K562 (cell line): ENCODE data around the gene DELE1. TPM values are rescaled to one million over a fixed set of nuclear protein-coding genes. Genes with fewer than 3 reads are reported as not detected.
A peak's percentile ranks its signal among the peaks of the same experiment; 100 is the strongest.

ENCODE experiments used
- ATAC-seq: fragments of 200-7000 bp; cut with Tn5 transposase; 3 replicates; pipeline ENCODE4 v1.9.1; 2020; ENCODE audit warnings: moderate library complexity
- BruUV-seq: library from RNA; stranded (reverse); fragments of 400-500 nt; replicated peaks from 2 replicates; lab custom pipeline; 2021; lab: Mats Ljungman, UMichigan
- CTCF ChIA-PET: fragments of 300-600 bp; formaldehyde crosslinking; extraction: SDS; loops from one replicate; lab custom pipeline; 2021; ENCODE audit warnings: low intra/inter-chr PET ratio; lab: Yijun Ruan, JAX
- POLR2A ChIA-PET: fragments of 300-600, 350-650 bp; sonication (Branson Sonifier 250); formaldehyde crosslinking; extraction: SDS; loops from one replicate; lab custom pipeline; 2021; ENCODE audit warnings: antibody characterized with exemption, inconsistent platforms; lab: Yijun Ruan, JAX
- DNase-seq, 4 experiments: peaks; one replicate each; pipeline versions ENCODE4 v3.0.0 to v3.0.0-alpha.2; 2011 to 2018; ENCODE audit warnings: low spot score in 3 of 4, mixed read lengths in 3 of 4; ENCODE audit errors: extremely low read depth in 1 of 4
- FAIRE-seq: peaks from 2 replicates; lab custom pipeline; 2011; peaks lifted over from hg19 to GRCh38; lab: Jason Lieb, UNC
- H2AFZ ChIP-seq: 2 replicates; pipeline ENCODE4 v1.6.0; 2011; ENCODE audit warnings: low read depth, low read length, control low read depth, inconsistent platforms
- H3K27ac ChIP-seq: fragments of 200-600 bp; 3 replicates; pipeline ENCODE4 v1.8.0; 2011; ENCODE audit warnings: low read depth, mild to moderate bottlenecking, control low read depth, inconsistent platforms, low read length, moderate library complexity, mixed read lengths; ENCODE audit errors: extremely low read depth
- H3K27me3 ChIP-seq, 2 experiments: fragments of 300-600 bp in 1 of 2; 2 replicates in 1 of 2; 3 replicates in 1 of 2; pipeline versions ENCODE4 v1.6.0 to v1.8.0; 2011; ENCODE audit warnings: inconsistent platforms in 2 of 2, low read length in 2 of 2, mild to moderate bottlenecking in 1 of 2, mixed read lengths in 1 of 2, moderate library complexity in 1 of 2; ENCODE audit not compliant: control insufficient read depth in 2 of 2, insufficient read depth in 2 of 2
- H3K36me3 ChIP-seq: fragments of 300-600 bp; 3 replicates; pipeline ENCODE4 v1.8.0; 2011; ENCODE audit warnings: mild to moderate bottlenecking, low read length, inconsistent platforms; ENCODE audit not compliant: control insufficient read depth, insufficient read depth
- H3K4me1 ChIP-seq, 2 experiments: fragments of 200-600 bp in 1 of 2; replicated peaks in 1 of 2; 2 replicates in 1 of 2; 3 replicates in 1 of 2; pipeline versions ENCODE4 v1.5.1 to v1.8.0; 2011; ENCODE audit warnings: inconsistent platforms in 2 of 2, low read length in 2 of 2, mild to moderate bottlenecking in 1 of 2, mixed read lengths in 1 of 2, moderate library complexity in 1 of 2; ENCODE audit not compliant: control insufficient read depth in 2 of 2, insufficient read depth in 2 of 2
- H3K4me2 ChIP-seq: 2 replicates; pipeline ENCODE4 v1.6.1; 2011; ENCODE audit warnings: low read length, control low read depth, inconsistent platforms, mixed read lengths; ENCODE audit not compliant: insufficient read depth
- H3K4me3 ChIP-seq: fragments of 200-600 bp; sonication (generic), shearing (Covaris generic); 2 replicates; pipeline ENCODE4 v1.5.1; 2016; ENCODE audit warnings: control low read depth, inconsistent platforms
- H3K79me2 ChIP-seq: fragments of 200-600 bp; 3 replicates; pipeline ENCODE4 v1.8.0; 2011; ENCODE audit warnings: low read length, inconsistent platforms; ENCODE audit not compliant: control insufficient read depth, insufficient read depth
- H3K9ac ChIP-seq, 2 experiments: 2 replicates each; pipeline versions ENCODE4 v1.6.0 to v1.6.1; 2011; ENCODE audit warnings: low read depth in 2 of 2, low read length in 2 of 2, control low read depth in 1 of 2, inconsistent platforms in 1 of 2, mild to moderate bottlenecking in 1 of 2, mixed read lengths in 1 of 2; ENCODE audit not compliant: insufficient read depth in 1 of 2
- H3K9me1 ChIP-seq: one replicate; pipeline ENCODE4 v1.6.0; 2011; ENCODE audit warnings: inconsistent platforms, mild to moderate bottlenecking, low read length, moderate library complexity; ENCODE audit not compliant: control insufficient read depth, insufficient read depth
- H3K9me3 ChIP-seq: replicated peaks from 2 replicates; pipeline ENCODE4 v1.5.1; 2011; ENCODE audit warnings: low read depth, low read length, inconsistent platforms; ENCODE audit not compliant: control insufficient read depth, insufficient read depth
- H4K20me1 ChIP-seq: replicated peaks from 2 replicates; pipeline ENCODE4 v1.6.1; 2011; ENCODE audit warnings: low read length, inconsistent platforms, mixed read lengths; ENCODE audit not compliant: control insufficient read depth, insufficient read depth
- ARHGAP35 ChIP-seq: fragments of 450-650 bp; IDR thresholded peaks from 2 replicates; pipeline ENCODE4 v1.6.1; 2018; ENCODE audit not compliant: partially characterized antibody
- ARID1B ChIP-seq: fragments of 450-650 bp; IDR thresholded peaks from 2 replicates; pipeline ENCODE4 v1.6.1; 2016; ENCODE audit warnings: antibody characterized with exemption, mild to moderate bottlenecking, inconsistent platforms
- CBX1 ChIP-seq: sonication (generic); IDR thresholded peaks from 2 replicates; pipeline ENCODE4 v1.6.1; 2016; ENCODE audit warnings: antibody characterized with exemption, low read depth, mild to moderate bottlenecking
- GMEB1 ChIP-seq: fragments of 250-450 bp; sonication (Bioruptor Pico); IDR thresholded peaks from 2 replicates; pipeline ENCODE4 v1.4.0; 2020; ENCODE audit warnings: mild to moderate bottlenecking
- IRF1 ChIP-seq: sonication (generic); formaldehyde crosslinking; IDR thresholded peaks from 2 replicates; pipeline ENCODE4 v1.8.0; 2022; ENCODE audit warnings: missing genetic modification reagents, mild to moderate bottlenecking, borderline replicate concordance
- NR1H2 ChIP-seq: sonication (generic); formaldehyde crosslinking; IDR thresholded peaks from 2 replicates; pipeline ENCODE4 v1.4.0; 2020; ENCODE audit warnings: mild to moderate bottlenecking, missing genetic modification reagents
- POLR2G ChIP-seq: fragments of 200-400 bp; formaldehyde crosslinking; IDR thresholded peaks from 2 replicates; pipeline ENCODE4 v1.6.1; 2017; ENCODE audit warnings: low read depth, mild to moderate bottlenecking, antibody characterized with exemption, low read length, moderate library complexity
- PTRF ChIP-seq: fragments of 450-650 bp; IDR thresholded peaks from 2 replicates; pipeline ENCODE4 v1.6.1; 2016; ENCODE audit warnings: mild to moderate bottlenecking, missing genetic modification characterization, missing compliant biosample characterization
- RBFOX2 ChIP-seq: fragments of 200-400 bp; formaldehyde crosslinking; IDR thresholded peaks from 2 replicates; pipeline ENCODE4 v1.6.1; 2017; ENCODE audit warnings: low read depth, mild to moderate bottlenecking, low read length, moderate library complexity
- SAFB2 ChIP-seq: fragments of 200-400 bp; formaldehyde crosslinking; IDR thresholded peaks from 2 replicates; pipeline ENCODE4 v1.6.1; 2018; ENCODE audit warnings: borderline replicate concordance, low read length, low read depth, moderate library complexity; ENCODE audit not compliant: severe bottlenecking
- THAP12 ChIP-seq: fragments of 250-450 bp; sonication (Bioruptor Pico); IDR thresholded peaks from 2 replicates; pipeline ENCODE4 v1.9.0; 2021; ENCODE audit warnings: mild to moderate bottlenecking, inconsistent platforms
- THAP7 ChIP-seq: fragments of 250-450 bp; sonication (Bioruptor Pico); IDR thresholded peaks from 2 replicates; pipeline ENCODE4 v1.5.0; 2021
- VEZF1 ChIP-seq: fragments of 200-800 bp; sonication (Bioruptor generic); IDR thresholded peaks from 2 replicates; pipeline ENCODE4 v1.6.1; 2017; ENCODE audit warnings: missing genetic modification characterization, missing compliant biosample characterization
- XRCC3 ChIP-seq: fragments of 450-650 bp; IDR thresholded peaks from 2 replicates; pipeline ENCODE4 v1.6.1; 2017; ENCODE audit warnings: mild to moderate bottlenecking, moderate library complexity
- ZNF24 ChIP-seq: fragments of 450-650 bp; IDR thresholded peaks from 2 replicates; pipeline ENCODE4 v1.6.1; 2016
- ZNF274 ChIP-seq: IDR thresholded peaks from 2 replicates; pipeline ENCODE4 v1.6.1; 2011; ENCODE audit warnings: low read depth, mild to moderate bottlenecking, low read length, moderate library complexity, borderline replicate concordance
- ZNF785 ChIP-seq: fragments of 250-450 bp; sonication (Bioruptor Pico); IDR thresholded peaks from 2 replicates; pipeline ENCODE4 v1.4.0; 2020; ENCODE audit warnings: mild to moderate bottlenecking
- WGBS: fragments of 100-300 bp; shearing (Covaris generic); methylation state at CpG from one replicate; pipeline ENCODE4 v1.1.6; 2016; ENCODE audit warnings: low coverage, mixed read lengths; ENCODE audit not compliant: insufficient coverage; ENCODE audit errors: missing lambda C conversion rate; 5-methylcytosine and 5-hydroxymethylcytosine counted together
- in situ Hi-C: fragments of 300-500 bp; cut with MboI; formaldehyde crosslinking; loops from 4 replicates; pipeline ENCODE4 v1.15.0; 2018; ENCODE audit warnings: inconsistent platforms, mixed read lengths
- intact Hi-C: fragments of 100-400 bp; cut with micrococcal nuclease; formaldehyde crosslinking; loops from 2 replicates; pipeline ENCODE4 v1.14.2; 2022
- polyA plus RNA-seq, 8 experiments: library from polyadenylated mRNA; depleted of rRNA in 4 of 8; stranded (reverse) in 5 of 8; unstranded in 3 of 8; fragments of >200 nt; fragmentation: Nextera tagmentation in 2 of 8; fragmentation: Illumina TruSeq in 1 of 8; extraction: Ambion mirVana in 2 of 8; extraction: Trizol in 1 of 8; gene quantifications; 2 replicates each; pipeline versions ENCODE4 v1.2.1 to v1.2.3, GENCODE V29; 2011 to 2014; ENCODE audit warnings: inconsistent platforms in 1 of 8, missing spikeins in 1 of 8
- total RNA-seq, 7 experiments: library from RNA; depleted of rRNA in 6 of 7; stranded (reverse); fragments of >200 nt in 6 of 7; fragmentation: Illumina TruSeq in 2 of 7; extraction: Trizol in 2 of 7; gene quantifications; 2 replicates each; pipeline versions ENCODE4 v1.2.1 to v1.2.3, GENCODE V29; 2011 to 2021; ENCODE audit warnings: low replicate concordance in 1 of 7

Gene DELE1
- total and polyA plus RNA-seq, 9 of the 15 experiments (the other 6 are each of a cell fraction or from before 2014, with no cell fraction given): 16.6 to 74.4 (median 49.8) TPM

- in situ Hi-C loops: no loop called here
- Histone ChIP-seq H3K4me2 (no peak overlapping the region), H2AFZ (no peak overlapping the region), H3K9ac (peak overlapping the region in 1 of 2 experiments; percentile 77; a peak in 1 of 4 replicates), H3K27me3 (peaks cover 28 to 67% of the 10 kb centered on the region in 2 experiments), H3K79me2 (no peaks in the 10 kb centered on the region), H3K4me3 (no peak overlapping the region), H3K4me1 (peaks cover 28 to 43% of the 10 kb centered on the region in 2 experiments; a peak in 4 of 5 replicates), H3K9me1 (no peaks in the 10 kb centered on the region), H3K9me3 (no peaks in the 10 kb centered on the region), H4K20me1 (peaks cover 39% of the 10 kb centered on the region; the same call in 1 of the 2 replicates), H3K27ac (no peak overlapping the region), H3K36me3 (no peaks in the 10 kb centered on the region)
- intact Hi-C loops: no loop called here
- ChIA-PET CTCF (no interaction called here), POLR2A (no interaction called here)
- WGBS: 24% methylated on average over 3 of the region's 3 CpGs
- DNase-seq (no peak), ATAC-seq (no peak), FAIRE-seq (no peak)
- no TSS peak for BruUV-seq
- no peak for TF ChIP-seq ZNF785 (CRISPR knock-in tag)
- TF ChIP-seq IRF1 (CRISPR knock-in tag): no peak
- no peak for TF ChIP-seq RBFOX2
- TF ChIP-seq ARID1B: no peak
- TF ChIP-seq NR1H2: no peak
- no peak for TF ChIP-seq ARHGAP35
- TF ChIP-seq ZNF274: no peak
- no peak for TF ChIP-seq ZNF24
- no peak for TF ChIP-seq VEZF1 (CRISPR knock-in tag)
- no peak for TF ChIP-seq POLR2G
- TF ChIP-seq THAP7 (CRISPR knock-in tag): no peak
- no peak for TF ChIP-seq THAP12 (CRISPR knock-in tag)
- no peak for TF ChIP-seq GMEB1 (CRISPR knock-in tag)
- no peak for TF ChIP-seq SAFB2
- TF ChIP-seq PTRF: no peak
- no peak for TF ChIP-seq XRCC3
- no peak for TF ChIP-seq CBX1
These were observed 49.8 kb upstream of the DELE1 start for GRCh38 chr5:141873933-141874261.
